ENCODE results near the gene CACNA1C.

- TF ChIP-seq CTCF (IDR thresholded peaks at IDR 0.05): no peak
- no peak for TF ChIP-seq POLR2A (IDR thresholded peaks at IDR 0.05)
Observed at GRCh38 chr12:2649201-2650030, 596.6 kb downstream of the CACNA1C start.
